Measurements from ENCODE around the gene OR10A2. TPM values are rescaled to one million over a fixed set of nuclear protein-coding genes. Genes with fewer than 3 reads are reported as not detected.

The OR10A2 gene
- total RNA-seq, 1 donor from 2014 or later: not detected

GRCh38 chr11:6920702-6921101 is 57.8 kb downstream of the OR10A2 start, which contains the start of gene OR2D3:
Gene OR2D3 (plus strand): TSS chr11:6921002. CDS start chr11:6921002, 0 bp downstream.
- no peaks in the 10 kb centered on the region for H3K36me3 Mint-ChIP-seq
- no peaks in the 10 kb centered on the region for H3K9me3 Mint-ChIP-seq
- H3K4me1 Mint-ChIP-seq (ENCODE audit: unreplicated experiment): peaks cover 2% of the 10 kb centered on the region
- H3K4me3 Mint-ChIP-seq: no peak within 1 kb of the TSS
- TF ChIP-seq CTCF (conservative IDR thresholded peaks at IDR 0.05): no peak
- no peak within 1 kb of the TSS for H3K27ac Mint-ChIP-seq
- no peak for DNase-seq (ENCODE audit: extremely low spot score, unreplicated experiment)
- H3K27me3 Mint-ChIP-seq: no peaks in the 10 kb centered on the region

Other genes with a start within 250 kb of the OR10A2 start
- gene TPP1, start 243.6 kb upstream of the OR10A2 start, total RNA-seq (ENCODE audit: low replicate concordance): 72.8 and 97.8 TPM in 2 replicates
- gene DCHS1, start 207.2 kb upstream of the OR10A2 start, total RNA-seq (ENCODE audit: low replicate concordance): 3.9 and 54.9 TPM in 2 replicates
- gene MRPL17, start 179.7 kb upstream of the OR10A2 start, total RNA-seq (ENCODE audit: low replicate concordance): 46.6 and 67.3 TPM in 2 replicates
- gene OR2AG2, start 91.1 kb upstream of the OR10A2 start, total RNA-seq (ENCODE audit: low replicate concordance): 0.07 TPM in 1 of 2 replicates, not detected in the other
- not detected in 2 replicates for gene OR2AG1, start 80.0 kb upstream of the OR10A2 start, total RNA-seq (ENCODE audit: low replicate concordance)
- gene OR6A2, start 63.4 kb upstream of the OR10A2 start, total RNA-seq (ENCODE audit: low replicate concordance): 0.07 and 0.27 TPM in 2 replicates
- not detected in 2 replicates for gene OR10A5, start 17.4 kb upstream of the OR10A2 start, total RNA-seq (ENCODE audit: low replicate concordance)
- gene OR10A4, start 13.6 kb downstream of the OR10A2 start, total RNA-seq (ENCODE audit: low replicate concordance): not detected in 2 replicates
- 0.27 TPM in 1 of 2 replicates, not detected in the other for gene OR2D2, start 29.4 kb downstream of the OR10A2 start, total RNA-seq (ENCODE audit: low replicate concordance)
- gene OR2D3, start 57.9 kb downstream of the OR10A2 start, total RNA-seq (ENCODE audit: low replicate concordance): not detected in 2 replicates
- 3.2 and 4.6 TPM in 2 replicates for gene ZNF215, start 63.4 kb downstream of the OR10A2 start, total RNA-seq (ENCODE audit: low replicate concordance)
- 6.3 and 7.9 TPM in 2 replicates for gene ZNF214, start 157.3 kb downstream of the OR10A2 start, total RNA-seq (ENCODE audit: low replicate concordance)
- 0.12 and 0.24 TPM in 2 replicates for gene NLRP14, start 157.4 kb downstream of the OR10A2 start, total RNA-seq (ENCODE audit: low replicate concordance)
- not detected in 2 replicates for gene RBMXL2, start 225.9 kb downstream of the OR10A2 start, total RNA-seq (ENCODE audit: low replicate concordance)